ENCODE data around the gene NFE2L2. TPM values are rescaled to one million over a fixed set of nuclear protein-coding genes. Genes with fewer than 3 reads are reported as not detected.
A peak's percentile ranks its signal among the peaks of the same experiment; 100 is the strongest.

Gene NFE2L2
- total and polyA plus RNA-seq, 9 of the 15 experiments (the other 6 are each of a cell fraction or from before 2014, with no cell fraction given): 29.3 to 120 (median 59.3) TPM

- TF ChIP-seq ZBTB33 (CRISPR knock-in tag; IDR thresholded peaks at IDR 0.05) (no peak), NONO (IDR thresholded peaks at IDR 0.05; ENCODE audit: low read depth in 2 of 2, low read length in 1 of 2) (no peak), NFYB (IDR thresholded peaks at IDR 0.05; ENCODE audit: extremely low read depth, insufficient read length) (no peak), THRB (CRISPR knock-in tag; conservative IDR thresholded peaks at IDR 0.05) (peak; percentile 57; the same call in 1 of the 2 replicates), ELK3 (CRISPR knock-in tag; IDR thresholded peaks at IDR 0.05) (no peak), ZBTB11 (CRISPR knock-in tag; IDR thresholded peaks at IDR 0.05) (no peak), SRSF9 (IDR thresholded peaks at IDR 0.05; ENCODE audit: borderline replicate concordance, low read depth, low read length) (no peak), BHLHE40 (IDR thresholded peaks at IDR 0.05; ENCODE audit: low read length) (no peak), ZNF655 (CRISPR knock-in tag; IDR thresholded peaks at IDR 0.05) (no peak), SFPQ (IDR thresholded peaks at IDR 0.05; ENCODE audit: low read depth, low read length) (no peak)
Measured at GRCh38 chr2:177217247-177217843, 47.2 kb downstream of the NFE2L2 start (continued).

All from K562 (cell line).